ENCODE data around the gene ATP2A2.

- TF ChIP-seq CTCF (IDR thresholded peaks at IDR 0.05; ENCODE audit: low read depth, low read length, missing input control) (no peak), TAF1 (conservative IDR thresholded peaks at IDR 0.05) (no peak), YY1 (IDR thresholded peaks at IDR 0.05) (no peak)
- TF ChIP-seq, protein P1, sequence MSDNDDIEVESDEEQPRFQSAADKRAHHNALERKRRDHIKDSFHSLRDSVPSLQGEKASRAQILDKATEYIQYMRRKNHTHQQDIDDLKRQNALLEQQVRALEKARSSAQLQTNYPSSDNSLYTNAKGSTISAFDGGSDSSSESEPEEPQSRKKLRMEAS (IDR thresholded peaks at IDR 0.05), result no peak
These were observed 89.7 kb downstream of the ATP2A2 start for GRCh38 chr12:110370732-110371231.

Measured in liver (tissue), 3 donors.